ENCODE measurements around the gene CDK6.

DNA sequence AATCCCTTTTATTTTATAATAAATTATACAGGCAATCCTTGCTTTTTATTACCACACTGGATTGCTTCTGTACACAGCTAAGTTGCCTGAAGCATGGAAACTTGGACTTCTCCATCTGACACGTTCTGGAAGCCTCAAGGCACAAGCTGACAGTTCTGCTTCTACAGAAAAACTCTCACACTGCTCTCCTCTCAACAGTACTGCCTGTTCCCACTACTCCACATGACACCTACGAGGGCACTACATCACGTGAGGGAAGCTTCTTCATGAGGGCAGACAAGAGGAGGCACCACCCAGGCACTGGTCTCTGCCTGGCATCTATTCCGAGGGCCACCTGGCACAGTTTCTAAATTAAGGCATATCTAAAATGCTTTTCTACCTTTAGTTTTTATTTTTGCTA, 229.4 kb downstream of the CDK6 start:
- no peak for TF ChIP-seq ETV5 (CRISPR knock-in tag; IDR thresholded peaks at IDR 0.05; ENCODE audit: low read depth)
- TF ChIP-seq, protein P1, sequence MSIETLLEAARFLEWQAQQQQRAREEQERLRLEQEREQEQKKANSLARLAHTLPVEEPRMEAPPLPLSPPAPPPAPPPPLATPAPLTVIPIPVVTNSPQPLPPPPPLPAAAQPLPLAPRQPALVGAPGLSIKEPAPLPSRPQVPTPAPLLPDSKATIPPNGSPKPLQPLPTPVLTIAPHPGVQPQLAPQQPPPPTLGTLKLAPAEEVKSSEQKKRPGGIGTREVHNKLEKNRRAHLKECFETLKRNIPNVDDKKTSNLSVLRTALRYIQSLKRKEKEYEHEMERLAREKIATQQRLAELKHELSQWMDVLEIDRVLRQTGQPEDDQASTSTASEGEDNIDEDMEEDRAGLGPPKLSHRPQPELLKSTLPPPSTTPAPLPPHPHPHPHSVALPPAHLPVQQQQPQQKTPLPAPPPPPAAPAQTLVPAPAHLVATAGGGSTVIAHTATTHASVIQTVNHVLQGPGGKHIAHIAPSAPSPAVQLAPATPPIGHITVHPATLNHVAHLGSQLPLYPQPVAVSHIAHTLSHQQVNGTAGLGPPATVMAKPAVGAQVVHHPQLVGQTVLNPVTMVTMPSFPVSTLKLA (conservative IDR thresholded peaks at IDR 0.05): no peak
- no peak for TF ChIP-seq ZNF584 (CRISPR knock-in tag; IDR thresholded peaks at IDR 0.05; ENCODE audit: low read depth)
- TF ChIP-seq CTCF (IDR thresholded peaks at IDR 0.05 in 2 of 3, conservative IDR thresholded peaks at IDR 0.05 in 1 of 3; ENCODE audit: insufficient read depth in 2 of 3, low read depth in 1 of 3, low read length in 3 of 3): no peak
- TF ChIP-seq POLR2G (IDR thresholded peaks at IDR 0.05; ENCODE audit: low read depth, low read length): no peak
- TF ChIP-seq ZNF274 (IDR thresholded peaks at IDR 0.05; ENCODE audit: borderline replicate concordance, low read depth, low read length): no peak
- no peak for TF ChIP-seq EZH2 (IDR thresholded peaks at IDR 0.05; ENCODE audit: borderline replicate concordance, low read depth, low read length)
- no peak for TF ChIP-seq SAP30 (IDR thresholded peaks at IDR 0.05; ENCODE audit: borderline replicate concordance, insufficient read depth, low read depth, low read length, poor library complexity, severe bottlenecking)
- TF ChIP-seq HDGF (IDR thresholded peaks at IDR 0.05): no peak

All from K562 (cell line).